RWPE1 (cell line): ENCODE results near the gene MAST3.

ENCODE experiments used
- CTCF ChIA-PET: fragments of 350-600 bp; sonication (Branson Sonifier 250); formaldehyde crosslinking; extraction: SDS; loops from one replicate; lab custom pipeline; 2021; lab: Yijun Ruan, JAX
- POLR2A ChIA-PET: fragments of 400-600 bp; formaldehyde crosslinking; extraction: SDS; loops from one replicate; lab custom pipeline; 2020; ENCODE audit warnings: antibody characterized with exemption; ENCODE audit not compliant: low non-redundant PET; lab: Yijun Ruan, JAX
- DNase-seq: peaks from one replicate; pipeline ENCODE4 v3.0.0; 2012; ENCODE audit warnings: low spot score
- H3K27ac ChIP-seq: fragments of 450-650 bp; 2 replicates; pipeline ENCODE4 v1.5.1; 2017
- CTCF ChIP-seq: fragments of 450-650 bp; conservative IDR thresholded peaks from 2 replicates; pipeline ENCODE4 v1.5.1; 2017; ENCODE audit warnings: low read depth, mild to moderate bottlenecking

Gene MAST3

GRCh38 chr19:18152817-18153555, 55.4 kb downstream of the MAST3 start, which contains the start of gene PIK3R2:
Gene PIK3R2 (plus strand): TSS chr19:18153163. CDS start chr19:18155880, 2,717 bp downstream.
- POLR2A ChIA-PET = no interaction called here
- peak; percentile 29; the same call in 1 of the 2 replicates for TF ChIP-seq CTCF
- peak; percentile 99 for DNase-seq
- H3K27ac ChIP-seq = peak within 1 kb of the TSS; percentile 99
- CTCF ChIA-PET = interaction anchor here (1.8 kb wide), 1 partner anchor 14 kb away, joined by 5 read pairs; no protein-coding TSS in a partner anchor

GRCh38 chr19:18153556-18154134, 56.1 kb downstream of the MAST3 start:
- peak overlapping the region; percentile 99 for H3K27ac ChIP-seq
- ChIA-PET POLR2A (no interaction called here), CTCF (interaction anchor here (0.5 to 0.9 kb wide), 2 partner anchors 14 to 146 kb away, joined by 3 read pairs; no protein-coding TSS in a partner anchor)
- DNase-seq = no peak
- TF ChIP-seq CTCF = no peak

- H3K27ac ChIP-seq = peak overlapping the region; percentile 99
- ChIA-PET CTCF (interaction anchor here (1.1 to 1.5 kb wide), 2 partner anchors 13 to 96 kb away, joined by 3 to 4 read pairs; no protein-coding TSS in a partner anchor), POLR2A (no interaction called here)
- TF ChIP-seq CTCF = no peak
- no peak for DNase-seq
These were observed 57.8 kb downstream of the MAST3 start for GRCh38 chr19:18155095-18156087.

GRCh38 chr19:18156268-18156667, 58.7 kb downstream of the MAST3 start:
- peak overlapping the region; percentile 99 for H3K27ac ChIP-seq
- CTCF ChIA-PET = interaction anchor here (0.6 to 1.5 kb wide), 3 partner anchors 12 to 171 kb away, joined by 3 to 4 read pairs (median 3); no protein-coding TSS in a partner anchor
- DNase-seq = no peak
- no peak for TF ChIP-seq CTCF
- POLR2A ChIA-PET = no interaction called here

- peak overlapping the region; percentile 99 for H3K27ac ChIP-seq
- peak; percentile 96 for DNase-seq
- CTCF ChIA-PET = interaction anchor here (0.6 to 1.5 kb wide), 2 partner anchors 11 to 171 kb away, joined by 3 to 4 read pairs; no protein-coding TSS in a partner anchor
- POLR2A ChIA-PET = no interaction called here
- TF ChIP-seq CTCF = no peak
These were observed 59.4 kb downstream of the MAST3 start for GRCh38 chr19:18156841-18157464.
